Activated effector memory CD4-positive, alpha-beta T cell treated with anti-CD3 and anti-CD28 coated beads, Interleukin-2, amount 50 U/mL, for 16 hours (primary cell): ENCODE results near the gene GRID1.

ENCODE experiments used
- DNase-seq: peaks from one replicate; pipeline ENCODE4 v3.0.0-alpha.2; 2020

GRID1 gene

GRCh38 chr10:86164174-86164774 is 202.3 kb downstream of the GRID1 start:
- no peak for DNase-seq

GRCh38 chr10:86163522-86164173 is 202.9 kb downstream of the GRID1 start:
- peak; percentile 49 for DNase-seq

- DNase-seq, result peak; percentile 56
Measured at GRCh38 chr10:86162696-86163400, 203.7 kb downstream of the GRID1 start.

DNA sequence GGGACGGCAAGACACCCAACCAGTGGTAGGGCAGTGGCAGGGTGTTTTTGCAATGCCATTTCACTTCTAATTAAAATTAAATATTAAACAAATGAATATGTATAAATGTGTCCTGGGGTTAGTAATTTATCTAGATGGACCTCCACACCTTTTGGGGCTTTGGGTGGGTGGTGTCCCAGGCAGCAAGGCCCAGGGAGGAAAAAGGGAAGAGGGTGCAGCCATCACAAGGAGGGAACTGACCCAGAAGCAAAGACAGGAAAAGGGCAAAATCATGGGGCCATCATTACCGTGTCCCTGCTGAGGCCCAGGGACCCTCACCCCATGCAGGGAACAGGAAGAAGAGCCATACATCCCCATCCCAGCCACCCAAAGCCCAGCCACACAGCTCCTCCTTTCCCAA is 204.6 kb downstream of the GRID1 start:
- peak; percentile 2 for DNase-seq

DNA sequence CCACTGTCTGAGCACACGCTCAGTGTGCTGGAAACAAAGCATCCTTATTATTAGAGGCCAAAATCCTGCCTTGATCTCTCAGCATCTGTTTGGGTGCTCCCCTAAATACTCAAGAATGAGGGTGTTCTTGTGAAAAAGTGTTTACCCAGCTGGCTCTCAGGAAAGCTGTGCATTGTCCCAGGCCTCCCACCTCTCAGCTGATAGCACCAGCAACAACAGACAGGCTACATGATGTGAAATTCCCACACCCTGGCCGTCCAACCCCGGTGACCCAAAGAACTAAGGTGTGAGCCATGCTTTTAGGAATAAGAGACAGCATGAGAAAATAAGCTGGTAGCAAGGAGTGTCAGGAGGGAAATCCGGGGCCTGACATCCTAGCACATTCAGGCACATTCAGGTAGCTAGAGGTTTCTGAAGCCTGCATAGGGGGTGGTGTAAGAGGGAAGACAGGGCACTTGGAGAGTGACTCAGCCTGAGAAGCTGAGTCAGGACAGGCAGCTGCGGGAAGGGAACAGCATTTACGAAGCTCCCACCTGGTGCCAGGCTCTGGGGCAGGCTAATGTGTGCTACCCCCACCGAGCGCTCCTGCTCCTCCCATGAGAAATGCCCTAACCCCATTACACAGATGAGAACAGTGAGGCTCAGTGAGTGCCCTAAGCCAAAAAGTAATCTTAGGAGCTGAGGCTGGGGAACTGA is 205.6 kb downstream of the GRID1 start:
- DNase-seq, result peak; percentile 47

- no peak for DNase-seq
Measured at GRCh38 chr10:86159797-86160196, 206.8 kb downstream of the GRID1 start.

GRCh38 chr10:86155054-86155921 is 211.3 kb downstream of the GRID1 start:
- no peak for DNase-seq

GRCh38 chr10:86153751-86154150 is 212.8 kb downstream of the GRID1 start:
- DNase-seq, result no peak

GRCh38 chr10:86152911-86153310 is 213.7 kb downstream of the GRID1 start:
- no peak for DNase-seq

DNA sequence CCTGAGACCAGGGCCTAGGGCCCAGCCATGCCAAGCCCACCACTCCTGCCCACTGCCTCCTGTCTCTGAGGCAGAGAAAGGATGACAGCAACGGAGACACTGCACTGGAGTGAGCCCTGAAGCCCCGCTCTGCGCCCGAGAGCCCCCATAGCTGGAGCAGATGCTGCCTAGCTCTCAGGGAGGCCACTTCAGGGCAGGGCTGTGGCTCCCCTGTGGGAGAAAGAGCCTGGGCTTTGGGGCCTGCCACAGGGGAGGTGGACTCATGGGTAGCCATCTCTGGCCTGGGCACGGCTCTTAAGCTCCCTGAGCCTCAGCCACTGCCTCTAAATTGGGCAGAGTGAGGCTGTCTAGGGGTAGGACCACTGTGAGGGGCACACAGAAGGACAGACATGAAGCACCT is 214.2 kb downstream of the GRID1 start:
- no peak for DNase-seq

DNA sequence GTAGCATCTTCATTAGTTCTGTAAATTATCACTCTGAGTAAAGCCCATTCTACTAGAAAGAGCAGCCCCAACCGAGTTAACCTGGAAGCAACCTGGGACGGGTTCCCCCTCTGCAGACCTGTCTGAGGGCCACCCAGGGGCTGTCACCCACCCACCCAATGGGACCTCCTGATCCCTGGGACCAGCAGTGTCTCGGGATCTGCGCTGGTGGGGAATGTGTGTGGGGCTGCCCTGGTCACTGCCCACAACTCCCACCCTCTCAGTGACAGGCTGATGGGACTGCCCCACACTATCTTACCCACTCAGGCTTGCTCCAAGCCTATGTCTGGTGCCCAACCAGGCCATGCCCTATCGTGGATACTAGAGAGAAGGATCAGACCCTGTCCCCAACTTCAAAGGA is 215.0 kb downstream of the GRID1 start:
- DNase-seq, result no peak

- DNase-seq, result no peak
Measured at GRCh38 chr10:86149257-86149656, 217.3 kb downstream of the GRID1 start.

- DNase-seq, result no peak
Measured at GRCh38 chr10:86148117-86148516, 218.5 kb downstream of the GRID1 start.

GRCh38 chr10:86144301-86144700 is 222.3 kb downstream of the GRID1 start:
- no peak for DNase-seq

DNA sequence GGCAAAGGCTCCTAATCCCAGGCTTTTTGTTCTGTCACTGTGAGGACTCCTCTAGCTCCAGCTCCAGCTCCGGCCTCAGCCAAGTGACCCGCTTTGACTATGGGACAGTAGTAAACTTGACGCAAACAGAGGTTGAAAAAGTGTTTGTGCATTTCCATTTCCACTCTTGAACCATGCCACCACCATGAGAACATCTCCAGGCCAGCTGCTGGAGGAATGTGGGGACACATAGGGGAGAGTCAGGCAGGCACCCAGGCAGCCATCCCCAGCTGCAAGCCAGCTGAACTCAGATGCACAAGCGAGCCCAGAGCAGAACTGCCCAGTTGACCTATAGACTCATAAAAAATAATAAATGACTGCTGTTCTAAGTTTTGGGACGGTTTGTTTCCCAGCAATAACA is 224.7 kb downstream of the GRID1 start:
- no peak for DNase-seq

- DNase-seq, result peak; percentile 69
Measured at GRCh38 chr10:86139066-86139657, 227.4 kb downstream of the GRID1 start.

- no peak for DNase-seq
Measured at GRCh38 chr10:86138551-86139065, 228.0 kb downstream of the GRID1 start.

GRCh38 chr10:86137561-86137960 is 229.0 kb downstream of the GRID1 start:
- no peak for DNase-seq

GRCh38 chr10:86136934-86137333 is 229.7 kb downstream of the GRID1 start:
- no peak for DNase-seq

DNA sequence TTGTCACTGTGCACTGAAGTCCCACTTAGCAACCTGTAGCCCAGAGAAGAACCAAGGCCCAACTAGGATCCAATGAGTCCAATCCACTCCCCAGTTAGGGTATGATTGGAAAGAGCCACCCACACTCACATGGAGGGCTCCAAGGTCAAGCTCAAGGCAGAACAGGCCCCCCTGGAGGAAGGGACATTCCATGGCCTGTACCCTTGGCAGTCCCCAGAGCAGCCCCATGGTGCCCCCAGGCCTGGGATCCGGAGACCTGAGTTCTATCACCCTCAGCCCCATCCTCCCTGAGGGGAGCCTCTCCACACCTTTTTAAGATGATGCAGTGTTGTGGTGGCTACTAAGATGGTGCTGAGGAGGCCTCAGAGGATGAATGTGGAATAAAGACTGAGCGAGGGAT is 231.4 kb downstream of the GRID1 start:
- no peak for DNase-seq

DNA sequence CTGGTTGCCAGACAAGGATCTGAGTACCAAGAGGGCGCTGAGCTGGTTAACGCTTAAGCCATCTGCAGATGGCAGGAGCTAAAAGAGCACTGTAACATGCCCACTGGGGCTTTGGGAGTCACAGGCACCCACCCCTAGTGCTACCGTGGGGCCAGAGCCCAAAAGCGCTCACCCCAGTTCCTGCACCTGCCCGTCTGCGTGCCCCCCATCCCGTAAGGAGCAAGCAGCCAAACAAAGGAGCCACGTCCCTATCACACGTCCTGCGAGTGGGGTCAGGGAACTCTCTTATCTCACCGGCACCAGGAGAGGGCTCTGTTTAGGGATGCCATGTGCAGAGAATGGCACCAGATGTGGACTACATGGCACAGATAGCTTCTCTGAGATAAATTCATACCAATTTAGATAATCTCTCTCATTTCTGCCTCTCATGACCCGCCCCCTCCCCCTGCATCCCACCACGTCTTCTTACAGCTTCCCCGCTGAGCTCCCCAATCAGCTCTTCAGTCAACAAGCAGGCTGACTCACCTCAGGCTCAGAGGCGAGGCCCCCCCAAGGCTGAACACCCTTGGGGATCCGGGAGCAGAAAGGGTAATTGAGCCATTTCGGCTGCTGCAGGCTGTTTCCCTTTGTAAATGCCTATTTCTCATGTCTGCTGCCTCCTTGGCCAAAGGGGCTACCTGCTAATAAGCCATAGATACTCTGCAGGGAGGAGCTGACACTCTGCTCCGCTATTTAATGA is 235.7 kb downstream of the GRID1 start:
- no peak for DNase-seq
